H4 (cell line): ENCODE data around the gene LDB2. TPM values are rescaled to one million over a fixed set of nuclear protein-coding genes. Genes with fewer than 3 reads are reported as not detected.

ENCODE experiments used
- DNase-seq: peaks from one replicate; pipeline ENCODE4 v3.0.0-alpha.2; 2015; ENCODE audit warnings: low spot score
- total RNA-seq: library from RNA; depleted of rRNA; stranded (reverse); fragments of >200 nt; shearing (Covaris generic); gene quantifications from 2 replicates; pipeline ENCODE4 v1.2.3, GENCODE V29; 2014

The LDB2 gene
- total RNA-seq, 1 experiment from 2014 or later: 16.8 TPM

DNA sequence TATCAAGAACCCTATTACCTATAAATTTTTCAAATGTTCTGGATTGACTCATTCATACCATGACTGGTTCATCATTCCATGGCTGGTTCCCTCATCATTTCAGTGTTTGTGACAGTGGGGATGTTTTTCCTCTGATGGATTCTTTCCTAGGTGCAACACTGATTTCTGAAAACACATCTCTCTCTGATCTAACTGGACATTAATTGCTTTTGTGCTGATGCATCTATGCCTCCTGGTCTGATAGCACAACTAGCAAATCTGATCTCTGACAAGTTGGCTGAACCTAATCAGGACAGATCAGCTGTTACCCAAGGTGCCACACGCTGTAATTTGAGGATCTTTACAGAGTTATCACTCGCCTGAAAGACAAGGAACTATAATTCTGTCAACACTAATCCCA is 140.2 kb downstream of the LDB2 start:
- no peak for DNase-seq

DNA sequence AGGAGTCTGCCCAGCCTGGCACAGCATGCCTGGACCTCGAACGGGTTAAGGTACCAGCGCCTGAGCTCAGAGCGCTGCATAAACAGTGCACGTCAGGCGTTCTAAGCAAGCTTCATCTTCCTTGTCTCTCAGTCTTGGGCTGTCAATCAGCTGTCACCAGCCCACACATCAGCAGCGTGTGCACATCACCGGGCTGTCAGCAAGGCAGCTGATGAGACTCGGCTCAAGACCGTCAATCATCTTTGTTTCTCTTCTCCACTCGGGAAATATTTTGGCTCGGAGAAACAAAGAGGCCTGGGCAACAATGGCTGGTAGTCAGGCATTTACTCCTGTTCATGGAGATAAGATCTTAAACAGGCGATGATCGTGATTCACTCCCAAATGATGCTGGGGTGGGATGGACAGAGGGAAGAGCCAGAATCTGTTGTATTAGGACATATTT is 141.3 kb downstream of the LDB2 start:
- no peak for DNase-seq

DNA sequence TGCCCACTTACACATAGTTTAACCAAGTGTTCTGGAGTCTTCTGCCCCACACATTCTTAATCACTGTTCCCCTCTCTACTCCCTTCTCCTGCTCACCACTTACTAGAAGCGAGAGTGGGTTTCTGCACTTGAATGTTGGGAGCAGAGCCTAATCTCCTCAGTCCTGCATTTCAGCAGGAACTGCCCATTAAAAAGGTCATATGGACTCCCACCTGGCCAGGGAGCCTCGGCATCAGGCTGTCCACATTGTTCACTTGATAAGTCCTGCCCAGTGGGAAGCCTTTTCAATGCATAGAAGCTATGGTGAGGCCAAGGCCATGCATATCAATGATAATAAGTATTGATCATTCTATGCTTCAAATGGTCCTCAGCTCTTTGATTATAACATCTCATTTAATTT is 144.3 kb downstream of the LDB2 start:
- DNase-seq: no peak

DNA sequence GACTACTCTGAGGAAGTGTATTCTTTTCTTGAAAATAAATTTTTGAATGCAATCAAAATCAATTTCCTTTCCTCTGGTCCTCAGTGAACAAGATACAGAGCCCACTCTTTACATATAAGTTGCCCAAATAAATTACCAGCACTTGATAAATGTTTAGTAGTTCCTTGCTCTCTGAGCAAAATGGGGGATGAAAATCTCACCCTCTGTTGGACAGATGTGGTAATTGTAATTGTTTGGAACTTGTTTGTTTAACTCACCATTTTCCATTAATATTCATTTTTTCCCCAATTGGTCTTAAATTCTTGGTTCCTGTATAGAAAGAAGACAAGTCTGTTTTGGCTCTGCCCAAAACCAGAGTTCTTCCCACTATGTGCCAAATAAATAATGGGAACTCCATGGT is 146.3 kb downstream of the LDB2 start:
- no peak for DNase-seq

DNA sequence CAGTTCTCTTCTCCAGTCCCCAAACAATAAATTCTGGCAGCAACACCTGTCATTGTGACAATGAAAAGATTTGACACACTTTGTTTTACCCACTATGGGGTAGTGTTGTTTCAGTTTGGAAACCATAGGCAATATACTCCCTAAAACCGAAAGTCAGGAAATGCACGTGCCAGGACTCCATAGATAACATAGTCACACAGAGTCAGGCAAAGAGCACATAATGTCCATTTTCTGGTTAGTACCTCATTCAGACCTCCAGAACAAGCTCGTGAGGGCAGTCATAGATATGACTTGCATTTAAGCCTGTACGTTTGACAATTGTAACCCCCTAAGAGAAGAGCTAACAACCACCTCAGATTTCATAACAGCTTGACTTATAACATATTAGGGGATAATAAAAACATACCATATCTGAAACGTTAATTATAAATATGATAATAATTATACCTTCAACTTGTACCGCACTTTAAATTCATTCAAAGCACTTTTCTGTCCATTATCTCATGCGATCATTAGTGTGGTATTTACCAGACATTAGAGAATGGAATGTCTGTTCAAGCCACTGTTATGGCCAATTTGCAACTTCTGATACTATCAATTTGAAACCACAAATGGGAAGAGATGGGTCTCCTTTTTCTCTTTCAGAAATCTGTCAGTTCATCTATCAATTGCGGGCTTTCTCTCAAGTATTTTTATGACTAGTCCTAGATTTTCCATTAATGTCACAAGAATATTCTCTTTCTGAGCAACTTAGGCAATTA is 147.4 kb downstream of the LDB2 start:
- no peak for DNase-seq

GRCh38 chr4:16750216-16750615 is 148.2 kb downstream of the LDB2 start:
- DNase-seq: no peak

DNA sequence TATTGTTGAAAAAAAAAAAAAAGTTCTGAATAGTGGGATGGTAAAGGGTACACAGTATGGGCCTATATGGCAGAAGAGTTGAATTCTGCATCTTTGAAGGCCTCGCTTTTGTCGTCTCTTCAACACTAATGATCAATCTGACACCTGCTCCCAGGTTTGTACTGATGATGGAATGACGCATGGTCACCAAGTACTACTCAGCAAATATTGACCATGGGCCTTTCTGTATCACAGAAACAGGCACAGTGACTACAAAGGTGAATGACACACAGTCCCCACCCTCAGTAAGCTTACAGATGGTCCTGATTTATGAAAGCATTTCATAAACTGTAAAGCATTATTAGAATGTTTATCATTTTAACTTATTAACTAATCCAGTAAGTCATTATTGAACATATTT is 152.6 kb downstream of the LDB2 start:
- DNase-seq: no peak

GRCh38 chr4:16745009-16745635 is 153.3 kb downstream of the LDB2 start:
- peak; percentile 51 for DNase-seq

DNA sequence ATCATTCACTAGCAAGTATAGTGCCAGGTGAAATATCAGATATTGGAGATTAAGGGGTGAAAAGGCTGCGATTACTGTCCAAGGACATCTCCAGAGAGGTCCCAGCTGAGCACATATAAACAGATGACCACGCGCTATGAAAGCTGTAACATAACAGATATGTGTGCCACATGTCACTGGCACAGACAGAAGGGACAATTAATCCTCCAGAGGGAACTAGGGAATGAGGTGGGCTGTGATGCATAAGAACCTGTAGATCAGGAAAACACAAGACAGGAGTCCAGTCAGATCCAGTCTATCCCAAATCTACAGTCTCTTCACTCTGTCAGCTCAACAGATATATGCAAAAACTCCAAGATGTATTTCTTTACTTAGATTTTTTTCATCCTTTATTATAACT is 157.2 kb downstream of the LDB2 start:
- DNase-seq: no peak

- DNase-seq: no peak
Observed at GRCh38 chr4:16739997-16740624, 158.3 kb downstream of the LDB2 start.

- DNase-seq: no peak
Observed at GRCh38 chr4:16738558-16738957, 159.9 kb downstream of the LDB2 start.

- DNase-seq: no peak
Observed at GRCh38 chr4:16733509-16733908, 164.9 kb downstream of the LDB2 start.

- DNase-seq: no peak
Observed at GRCh38 chr4:16732741-16733140, 165.7 kb downstream of the LDB2 start.

GRCh38 chr4:16731776-16732380 is 166.6 kb downstream of the LDB2 start:
- DNase-seq: no peak

GRCh38 chr4:16730522-16731205 is 167.8 kb downstream of the LDB2 start:
- no peak for DNase-seq

GRCh38 chr4:16729336-16729735 is 169.1 kb downstream of the LDB2 start:
- DNase-seq: no peak

DNA sequence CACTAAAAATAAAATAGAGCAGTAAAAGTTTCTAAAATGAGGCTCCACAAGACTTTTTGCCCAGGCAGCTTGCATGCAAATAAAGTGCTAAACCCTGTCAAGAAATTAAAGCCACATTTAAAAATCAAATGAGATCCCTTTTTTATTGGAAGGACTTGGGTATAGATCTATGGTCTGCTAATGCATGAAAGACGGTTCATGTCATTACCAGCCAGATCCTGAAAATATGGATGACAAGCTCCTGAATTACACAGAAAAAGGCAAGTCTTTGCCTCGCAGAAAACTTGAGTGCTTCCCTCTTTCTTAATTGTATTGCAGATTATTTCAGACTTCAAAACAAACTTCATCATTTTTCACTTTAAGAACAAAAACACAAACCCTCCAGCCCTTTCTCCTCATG is 169.6 kb downstream of the LDB2 start:
- DNase-seq: no peak

GRCh38 chr4:16728111-16728510 is 170.3 kb downstream of the LDB2 start:
- DNase-seq: no peak

DNA sequence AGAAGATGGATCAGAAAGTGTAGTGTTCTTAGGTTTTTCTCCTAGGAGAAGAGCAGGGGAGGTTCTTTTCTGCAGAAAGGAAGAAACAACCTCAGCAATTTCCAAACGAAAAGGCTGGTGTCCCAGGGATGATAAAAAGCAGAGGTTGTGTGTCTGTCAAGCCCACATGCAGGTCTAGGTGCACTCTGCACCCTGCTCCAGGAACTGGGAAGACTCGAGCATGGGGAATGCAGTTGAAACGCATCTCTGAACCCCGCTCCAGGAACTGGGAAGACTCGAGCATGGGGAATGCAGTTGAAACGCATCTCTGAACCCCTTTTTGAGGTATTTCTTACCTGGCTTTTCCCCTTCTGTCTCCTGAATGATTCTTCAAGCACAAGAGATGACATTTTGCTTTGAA is 171.2 kb downstream of the LDB2 start:
- DNase-seq: no peak

DNA sequence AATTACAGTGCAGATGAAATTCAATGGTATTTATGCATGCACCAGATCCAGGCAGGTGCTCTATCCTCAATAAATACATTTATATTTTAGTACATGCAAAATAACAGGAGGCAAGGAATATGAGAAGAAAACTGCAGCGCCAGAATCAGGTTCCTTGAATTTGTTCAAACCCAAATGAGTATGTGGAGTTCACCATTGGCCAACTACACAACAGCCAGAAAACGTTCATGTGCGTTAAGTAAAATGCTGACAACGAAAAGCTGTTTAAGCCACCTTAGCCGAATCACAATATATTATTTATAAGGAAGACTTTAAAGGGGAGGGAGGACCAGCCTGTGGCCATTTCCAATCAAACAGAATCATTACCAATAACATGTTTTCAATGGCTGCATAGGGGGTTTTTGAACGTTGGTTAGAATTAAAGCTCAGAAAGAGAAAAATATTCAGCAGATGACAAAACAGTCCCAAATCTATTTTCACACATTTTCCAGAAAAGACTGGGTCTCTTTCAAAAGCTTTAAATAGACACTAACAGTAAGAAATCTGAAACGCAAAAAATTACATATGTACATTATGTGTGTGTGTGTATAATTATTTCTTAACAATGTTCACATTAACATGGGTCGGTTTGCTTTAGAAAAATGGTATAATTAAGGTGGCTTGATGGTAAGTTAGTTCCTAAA is 171.9 kb downstream of the LDB2 start:
- DNase-seq: no peak

- DNase-seq: no peak
Observed at GRCh38 chr4:16725252-16725651, 173.2 kb downstream of the LDB2 start.

GRCh38 chr4:16722416-16722815 is 176.0 kb downstream of the LDB2 start:
- DNase-seq: no peak
